GM12878 (cell line): ENCODE measurements around the gene TMPRSS13. TPM values are rescaled to one million over a fixed set of nuclear protein-coding genes. Genes with fewer than 3 reads are reported as not detected.

Experiments
- ATAC-seq: fragments of 200-7000 bp; cut with Tn5 transposase; 3 replicates; pipeline ENCODE4 v1.9.1; 2020; ENCODE audit warnings: mild to moderate bottlenecking, moderate library complexity
- BruUV-seq: library from RNA; stranded (reverse); fragments of 400-500 nt; replicated peaks from 2 replicates; lab custom pipeline; 2021; lab: Mats Ljungman, UMichigan
- CTCF ChIA-PET: fragments of 300-600 bp; sonication (Branson Sonifier 250); formaldehyde crosslinking; extraction: SDS; loops from one replicate; lab custom pipeline; 2021; ENCODE audit warnings: inconsistent platforms; lab: Yijun Ruan, JAX
- POLR2A ChIA-PET: fragments of 350-600 bp; formaldehyde crosslinking; extraction: SDS; loops from one replicate; lab custom pipeline; 2021; ENCODE audit warnings: inconsistent platforms; lab: Charles Lee
- RAD21 ChIA-PET: fragments of 300-600 bp; sonication (Branson Sonifier 250); formaldehyde crosslinking; loops from one replicate; lab custom pipeline; 2023; ENCODE audit warnings: antibody characterized with exemption; ENCODE audit not compliant: unreplicated experiment; lab: Charles Lee
- SMC1A ChIA-PET: fragments of 300-600 bp; sonication (Branson Sonifier 250); formaldehyde crosslinking; loops from one replicate; lab custom pipeline; 2023; ENCODE audit not compliant: unreplicated experiment, uncharacterized antibody; lab: Charles Lee
- DNase-seq: peaks from one replicate; pipeline ENCODE4 v3.0.0-alpha.2; 2011; ENCODE audit warnings: low read depth, low spot score
- FAIRE-seq: peaks from 3 replicates; lab custom pipeline; 2011; peaks lifted over from hg19 to GRCh38; lab: Jason Lieb, UNC
- H2AFZ ChIP-seq: 2 replicates; pipeline ENCODE4 v1.6.0; 2011; ENCODE audit warnings: low read depth, low read length, control low read depth; ENCODE audit not compliant: control insufficient read depth
- H3K27ac ChIP-seq: 2 replicates; pipeline ENCODE4 v1.5.1; 2011; ENCODE audit warnings: control low read depth; ENCODE audit not compliant: control insufficient read depth, insufficient read depth
- H3K27me3 ChIP-seq, 2 experiments: replicated peaks in 1 of 2; 2 replicates each; pipeline versions ENCODE4 v1.6.0 to v1.6.1; 2011; ENCODE audit warnings: low read length in 1 of 2; ENCODE audit not compliant: control insufficient read depth in 2 of 2, insufficient read depth in 2 of 2
- H3K36me3 ChIP-seq, 2 experiments: 2 replicates each; pipeline ENCODE4 v1.5.1; 2011; ENCODE audit warnings: low read length in 1 of 2; ENCODE audit not compliant: control insufficient read depth in 2 of 2, insufficient read depth in 2 of 2
- H3K4me1 ChIP-seq: 2 replicates; pipeline ENCODE4 v1.6.1; 2011; ENCODE audit warnings: mild to moderate bottlenecking, low read length, moderate library complexity, mixed read lengths; ENCODE audit not compliant: control insufficient read depth, insufficient read depth
- H3K4me2 ChIP-seq: 2 replicates; pipeline ENCODE4 v1.6.0; 2011; ENCODE audit warnings: control low read depth; ENCODE audit not compliant: control insufficient read depth, insufficient read depth
- H3K4me3 ChIP-seq: fragments of 200-600 bp; sonication (generic); 2 replicates; pipeline ENCODE4 v1.5.1; 2016
- H3K79me2 ChIP-seq: 2 replicates; pipeline ENCODE4 v1.6.0; 2011; ENCODE audit warnings: low read length; ENCODE audit not compliant: control insufficient read depth, insufficient read depth
- H3K9ac ChIP-seq: 2 replicates; pipeline ENCODE4 v1.8.0; 2011; ENCODE audit warnings: low read length, control low read depth, mixed read lengths; ENCODE audit not compliant: control insufficient read depth, insufficient read depth
- H3K9me3 ChIP-seq: replicated peaks from 3 replicates; pipeline ENCODE4 v1.5.1; 2011; ENCODE audit warnings: mild to moderate bottlenecking, low read length; ENCODE audit not compliant: control insufficient read depth, insufficient read depth
- H4K20me1 ChIP-seq: 2 replicates; pipeline ENCODE4 v1.6.0; 2011; ENCODE audit not compliant: control insufficient read depth, insufficient read depth
- EGR1 ChIP-seq, 2 experiments: IDR thresholded peaks; 1 replicate in 1 of 2; 2 replicates in 1 of 2; pipeline ENCODE4 v1.6.1; 2011 to 2012; ENCODE audit warnings: low read depth in 2 of 2, low read length in 2 of 2, borderline replicate concordance in 1 of 2, mild to moderate bottlenecking in 1 of 2, moderate library complexity in 1 of 2
- IKZF1 ChIP-seq: fragments of 450-650 bp; conservative IDR thresholded peaks from 2 replicates; pipeline ENCODE4 v1.6.1; 2017; ENCODE audit warnings: antibody characterized with exemption, mild to moderate bottlenecking
- IRF4 ChIP-seq: IDR thresholded peaks from 2 replicates; pipeline ENCODE4 v1.6.1; 2011; ENCODE audit warnings: low read depth, low read length
- NR2F1 ChIP-seq: fragments of 450-650 bp; conservative IDR thresholded peaks from 2 replicates; pipeline ENCODE4 v1.6.1; 2017; ENCODE audit warnings: mild to moderate bottlenecking
- PAX5 ChIP-seq: IDR thresholded peaks from 2 replicates; pipeline ENCODE4 v1.6.1; 2011; ENCODE audit warnings: low read depth, low read length, borderline replicate concordance
- POLR2AphosphoS5 ChIP-seq: IDR thresholded peaks from 2 replicates; pipeline ENCODE4 v1.6.1; 2011; ENCODE audit warnings: mild to moderate bottlenecking, low read length, inconsistent platforms
- SMARCA5 ChIP-seq: fragments of 450-650 bp; IDR thresholded peaks from 2 replicates; pipeline ENCODE4 v1.6.1; 2017; ENCODE audit warnings: mild to moderate bottlenecking
- SP1 ChIP-seq: IDR thresholded peaks from one replicate; pipeline ENCODE4 v1.6.1; 2011; ENCODE audit warnings: low read depth, low read length
- SPI1 ChIP-seq: IDR thresholded peaks from 2 replicates; pipeline ENCODE4 v1.6.1; 2011; ENCODE audit warnings: low read depth, mild to moderate bottlenecking, low read length, moderate library complexity, borderline replicate concordance; ENCODE audit not compliant: insufficient read depth
- SUPT20H ChIP-seq: IDR thresholded peaks from 2 replicates; pipeline ENCODE4 v1.6.1; 2011; ENCODE audit warnings: low read depth, mild to moderate bottlenecking, low read length, moderate library complexity, borderline replicate concordance; ENCODE audit not compliant: control insufficient read depth
- ZNF384 ChIP-seq: IDR thresholded peaks from 2 replicates; pipeline ENCODE4 v1.6.1; 2012; ENCODE audit warnings: low read depth, mild to moderate bottlenecking, low read length, improper control_type of control experiment, borderline replicate concordance
- WGBS: methylation state at CpG from one replicate; pipeline ENCODE4 v1.1.6; 2016; ENCODE audit warnings: low lambda C conversion rate; ENCODE audit not compliant: insufficient replicate concordance, insufficient coverage; ENCODE audit errors: missing lambda C conversion rate; 5-methylcytosine and 5-hydroxymethylcytosine counted together
- in situ Hi-C: fragments of 300-500 bp; cut with MboI; formaldehyde crosslinking; loops from 9 replicates; pipeline ENCODE4 v1.14.3; 2018; ENCODE audit warnings: mixed read lengths
- intact Hi-C: fragments of 100-400 bp; cut with micrococcal nuclease; formaldehyde crosslinking; loops from one replicate; pipeline ENCODE4 v1.14.2; 2022; ENCODE audit not compliant: unreplicated experiment
- polyA plus RNA-seq, 11 experiments: library from polyadenylated mRNA; depleted of rRNA in 4 of 11; unstranded in 6 of 11; stranded (reverse) in 5 of 11; fragments of >200 nt; fragmentation: Nextera tagmentation in 4 of 11; fragmentation: Illumina TruSeq in 1 of 11; extraction: Ambion mirVana in 4 of 11; extraction: Trizol in 1 of 11; gene quantifications; 1 replicate in 1 of 11; 2 replicates in 10 of 11; pipeline versions ENCODE4 v1.2.1 to v1.2.3, GENCODE V29; 2011 to 2016; ENCODE audit warnings: inconsistent platforms in 2 of 11, missing spikeins in 2 of 11, low read depth in 1 of 11
- total RNA-seq, 4 experiments: library from RNA; depleted of rRNA in 3 of 4; stranded (reverse); fragments of >200 nt in 3 of 4; fragmentation: Illumina TruSeq in 1 of 4; extraction: Trizol in 1 of 4; gene quantifications; 2 replicates each; pipeline versions ENCODE4 v1.2.1 to v1.2.3, GENCODE V29; 2013 to 2021
- TF ChIP-seq, protein P1 (sequence below): fragments of 450-650 bp; IDR thresholded peaks from 2 replicates; pipeline ENCODE4 v1.6.1; 2017; ENCODE audit warnings: mild to moderate bottlenecking, moderate library complexity
- TF ChIP-seq, protein P2 (sequence below): fragments of 450-650 bp; IDR thresholded peaks from 2 replicates; pipeline ENCODE4 v1.6.1; 2017; ENCODE audit warnings: antibody characterized with exemption, mild to moderate bottlenecking, moderate library complexity

The TMPRSS13 gene
- total and polyA plus RNA-seq, 10 of the 15 experiments (the other 5 are each of a cell fraction or from before 2014, with no cell fraction given): 0.05 to 0.50 (median 0.26) TPM; not detected in 2

DNA sequence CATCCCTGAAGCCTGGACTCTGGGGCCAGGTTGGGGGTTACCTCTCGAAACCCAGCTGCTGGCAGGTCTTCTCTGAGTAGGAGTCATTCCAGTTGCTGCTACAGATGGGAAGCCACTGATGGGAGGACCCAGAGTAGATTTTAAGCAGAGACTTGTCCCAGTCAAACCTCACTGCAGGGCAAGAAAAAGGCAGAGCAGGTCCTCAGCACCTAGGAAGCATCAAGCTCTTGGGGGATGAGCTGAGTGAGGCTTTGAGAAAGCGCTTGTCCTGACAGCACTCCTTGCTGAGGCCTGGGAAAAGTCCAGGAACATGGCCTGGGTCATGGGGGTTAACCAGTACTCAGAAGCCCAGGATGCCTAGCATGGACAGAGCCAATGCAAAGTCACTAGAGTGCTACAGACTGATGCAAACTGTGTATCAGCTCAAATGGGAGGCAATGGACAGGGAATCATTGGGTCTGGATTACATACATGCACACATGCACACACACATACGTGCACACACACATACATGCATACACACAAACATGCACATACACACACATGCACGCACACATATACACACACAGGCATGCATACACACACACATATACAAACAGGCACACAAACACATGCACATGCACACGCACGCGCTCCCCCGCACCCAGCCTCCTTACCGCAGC is 15.3 kb downstream of the TMPRSS13 start (continued):
- TF ChIP-seq, protein P1, sequence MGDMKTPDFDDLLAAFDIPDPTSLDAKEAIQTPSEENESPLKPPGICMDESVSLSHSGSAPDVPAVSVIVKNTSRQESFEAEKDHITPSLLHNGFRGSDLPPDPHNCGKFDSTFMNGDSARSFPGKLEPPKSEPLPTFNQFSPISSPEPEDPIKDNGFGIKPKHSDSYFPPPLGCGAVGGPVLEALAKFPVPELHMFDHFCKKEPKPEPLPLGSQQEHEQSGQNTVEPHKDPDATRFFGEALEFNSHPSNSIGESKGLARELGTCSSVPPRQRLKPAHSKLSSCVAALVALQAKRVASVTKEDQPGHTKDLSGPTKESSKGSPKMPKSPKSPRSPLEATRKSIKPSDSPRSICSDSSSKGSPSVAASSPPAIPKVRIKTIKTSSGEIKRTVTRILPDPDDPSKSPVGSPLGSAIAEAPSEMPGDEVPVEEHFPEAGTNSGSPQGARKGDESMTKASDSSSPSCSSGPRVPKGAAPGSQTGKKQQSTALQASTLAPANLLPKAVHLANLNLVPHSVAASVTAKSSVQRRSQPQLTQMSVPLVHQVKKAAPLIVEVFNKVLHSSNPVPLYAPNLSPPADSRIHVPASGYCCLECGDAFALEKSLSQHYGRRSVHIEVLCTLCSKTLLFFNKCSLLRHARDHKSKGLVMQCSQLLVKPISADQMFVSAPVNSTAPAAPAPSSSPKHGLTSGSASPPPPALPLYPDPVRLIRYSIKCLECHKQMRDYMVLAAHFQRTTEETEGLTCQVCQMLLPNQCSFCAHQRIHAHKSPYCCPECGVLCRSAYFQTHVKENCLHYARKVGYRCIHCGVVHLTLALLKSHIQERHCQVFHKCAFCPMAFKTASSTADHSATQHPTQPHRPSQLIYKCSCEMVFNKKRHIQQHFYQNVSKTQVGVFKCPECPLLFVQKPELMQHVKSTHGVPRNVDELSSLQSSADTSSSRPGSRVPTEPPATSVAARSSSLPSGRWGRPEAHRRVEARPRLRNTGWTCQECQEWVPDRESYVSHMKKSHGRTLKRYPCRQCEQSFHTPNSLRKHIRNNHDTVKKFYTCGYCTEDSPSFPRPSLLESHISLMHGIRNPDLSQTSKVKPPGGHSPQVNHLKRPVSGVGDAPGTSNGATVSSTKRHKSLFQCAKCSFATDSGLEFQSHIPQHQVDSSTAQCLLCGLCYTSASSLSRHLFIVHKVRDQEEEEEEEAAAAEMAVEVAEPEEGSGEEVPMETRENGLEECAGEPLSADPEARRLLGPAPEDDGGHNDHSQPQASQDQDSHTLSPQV: no peak
- no peak for TF ChIP-seq POLR2AphosphoS5
- TF ChIP-seq SPI1: no peak
- no peak for TF ChIP-seq PAX5

DNA sequence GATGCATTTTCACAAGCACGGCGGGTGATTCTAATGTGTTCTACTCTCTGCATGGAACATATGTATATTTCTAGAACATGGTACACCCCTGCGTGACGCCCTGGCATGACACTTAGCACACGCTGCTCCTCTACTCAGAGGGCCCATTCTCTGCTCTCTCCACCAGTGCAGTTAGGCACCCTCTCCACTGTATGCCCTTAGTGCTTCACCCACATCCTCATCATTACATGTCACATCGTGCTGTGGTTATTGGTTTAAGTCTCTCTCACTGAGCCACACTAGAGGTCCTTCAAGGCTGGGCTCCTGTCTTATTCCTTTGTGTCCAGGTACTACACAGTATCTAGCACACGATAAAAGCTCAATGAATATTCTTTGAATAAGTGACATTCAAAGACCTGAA is 16.7 kb downstream of the TMPRSS13 start:
- Histone ChIP-seq H2AFZ (no peak overlapping the region), H3K4me2 (no peak overlapping the region), H3K36me3 (no peaks in the 10 kb centered on the region), H3K4me3 (no peak overlapping the region), H4K20me1 (no peaks in the 10 kb centered on the region), H3K9me3 (no peaks in the 10 kb centered on the region), H3K9ac (no peak overlapping the region), H3K4me1 (no peaks in the 10 kb centered on the region; the same call in 1 of the 2 replicates), H3K27ac (no peak overlapping the region), H3K27me3 (no peaks in the 10 kb centered on the region), H3K79me2 (no peaks in the 10 kb centered on the region)
- ChIA-PET CTCF (interaction anchor here (0.7 to 2.0 kb wide), 2 partner anchors 34 to 141 kb away, joined by 3 to 7 read pairs; no protein-coding TSS in a partner anchor), POLR2A (no interaction called here), RAD21 (interaction anchor here (1.8 to 2.2 kb wide), 2 partner anchors 34 kb away, joined by 10 to 13 read pairs; no protein-coding TSS in a partner anchor), SMC1A (interaction anchor here (0.8 to 2.3 kb wide), 4 partner anchors 18 to 141 kb away, joined by 3 to 8 read pairs (median 6); partner anchors contain the start of gene TMPRSS13)
- BruUV-seq: no TSS peak
- intact Hi-C loops: no loop called here
- in situ Hi-C loops: no loop called here
- DNase-seq (no peak), FAIRE-seq (no peak), ATAC-seq (no peak)
- 44% methylated on average over 7 of the region's 7 CpGs for WGBS
- TF ChIP-seq ZNF384 (no peak), EGR1 (IDR thresholded peaks at IDR 0.05; ENCODE audit: borderline replicate concordance in 1 of 2, low read depth in 2 of 2, low read length in 2 of 2) (no peak), SMARCA5 (no peak), POLR2AphosphoS5 (no peak), IKZF1 (no peak), NR2F1 (no peak), IRF4 (no peak), SUPT20H (no peak), SP1 (no peak)
- TF ChIP-seq, protein P2, sequence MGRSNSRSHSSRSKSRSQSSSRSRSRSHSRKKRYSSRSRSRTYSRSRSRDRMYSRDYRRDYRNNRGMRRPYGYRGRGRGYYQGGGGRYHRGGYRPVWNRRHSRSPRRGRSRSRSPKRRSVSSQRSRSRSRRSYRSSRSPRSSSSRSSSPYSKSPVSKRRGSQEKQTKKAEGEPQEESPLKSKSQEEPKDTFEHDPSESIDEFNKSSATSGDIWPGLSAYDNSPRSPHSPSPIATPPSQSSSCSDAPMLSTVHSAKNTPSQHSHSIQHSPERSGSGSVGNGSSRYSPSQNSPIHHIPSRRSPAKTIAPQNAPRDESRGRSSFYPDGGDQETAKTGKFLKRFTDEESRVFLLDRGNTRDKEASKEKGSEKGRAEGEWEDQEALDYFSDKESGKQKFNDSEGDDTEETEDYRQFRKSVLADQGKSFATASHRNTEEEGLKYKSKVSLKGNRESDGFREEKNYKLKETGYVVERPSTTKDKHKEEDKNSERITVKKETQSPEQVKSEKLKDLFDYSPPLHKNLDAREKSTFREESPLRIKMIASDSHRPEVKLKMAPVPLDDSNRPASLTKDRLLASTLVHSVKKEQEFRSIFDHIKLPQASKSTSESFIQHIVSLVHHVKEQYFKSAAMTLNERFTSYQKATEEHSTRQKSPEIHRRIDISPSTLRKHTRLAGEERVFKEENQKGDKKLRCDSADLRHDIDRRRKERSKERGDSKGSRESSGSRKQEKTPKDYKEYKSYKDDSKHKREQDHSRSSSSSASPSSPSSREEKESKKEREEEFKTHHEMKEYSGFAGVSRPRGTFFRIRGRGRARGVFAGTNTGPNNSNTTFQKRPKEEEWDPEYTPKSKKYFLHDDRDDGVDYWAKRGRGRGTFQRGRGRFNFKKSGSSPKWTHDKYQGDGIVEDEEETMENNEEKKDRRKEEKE: no peak
